Inflammatory macrophage treated with lipopolysaccharide for 4 hours (primary cell): ENCODE measurements around the gene DHX30.

ENCODE experiments used
- DNase-seq: peaks from one replicate; pipeline ENCODE4 v3.0.0-alpha.2; 2020

DHX30 gene

GRCh38 chr3:47852604-47853602, 50.0 kb downstream of the DHX30 start:
- DNase-seq, result no peak

DNA sequence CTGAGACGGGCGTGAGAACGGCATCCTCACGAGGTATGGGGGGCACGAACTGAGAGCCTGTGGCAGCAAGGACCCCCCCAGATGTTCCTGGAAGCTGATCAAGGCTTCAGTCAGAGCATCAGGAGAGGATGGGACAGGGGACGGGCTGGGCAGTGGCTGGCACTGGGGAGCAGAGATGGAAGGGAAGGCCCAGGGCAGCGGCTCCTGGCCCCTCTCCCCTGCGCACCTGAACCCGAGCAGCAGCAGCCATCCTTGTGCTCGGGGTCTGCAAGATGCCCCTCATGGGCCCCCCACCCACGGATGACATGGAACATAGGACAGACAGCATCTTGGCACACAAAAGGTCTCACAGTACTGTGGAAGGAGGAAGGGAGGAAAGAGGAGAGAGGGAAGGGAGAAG, 51.3 kb downstream of the DHX30 start:
- DNase-seq, result no peak

DNA sequence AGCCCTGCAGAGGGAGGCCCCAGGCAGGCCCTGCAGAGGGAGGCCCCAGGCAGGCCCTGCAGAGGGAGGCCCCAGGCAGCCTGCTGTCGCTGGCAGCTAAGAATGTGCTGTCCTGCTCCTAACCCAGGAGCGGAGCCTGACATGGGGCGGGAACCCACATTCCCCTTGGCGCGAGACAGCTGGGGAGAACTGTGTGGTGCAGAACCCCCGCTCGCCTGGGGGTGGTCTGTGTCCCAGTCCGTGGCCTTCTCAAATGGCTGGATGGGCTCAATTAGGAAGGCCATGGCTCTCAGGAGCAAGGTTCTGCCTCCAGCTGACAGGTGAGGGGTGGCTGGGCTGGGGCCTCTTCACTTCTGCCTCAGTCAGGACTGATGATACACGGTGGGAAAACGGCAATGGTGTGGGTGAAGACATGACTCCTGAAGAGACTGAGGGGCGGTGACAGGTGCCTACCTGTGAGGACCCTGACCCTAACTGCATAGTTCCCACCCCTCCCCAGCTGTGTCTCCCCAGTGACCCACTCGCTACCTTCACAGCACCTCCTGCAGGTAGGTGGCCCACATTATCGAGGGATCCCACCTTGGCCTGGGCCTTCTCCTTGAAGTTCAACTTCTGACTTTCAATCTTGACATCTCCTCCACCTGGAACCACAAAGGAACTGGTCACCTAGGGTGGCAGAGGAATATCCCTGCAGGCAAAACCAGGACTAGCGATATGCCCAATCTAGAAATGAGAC, 52.0 kb downstream of the DHX30 start:
- DNase-seq, result no peak

DNA sequence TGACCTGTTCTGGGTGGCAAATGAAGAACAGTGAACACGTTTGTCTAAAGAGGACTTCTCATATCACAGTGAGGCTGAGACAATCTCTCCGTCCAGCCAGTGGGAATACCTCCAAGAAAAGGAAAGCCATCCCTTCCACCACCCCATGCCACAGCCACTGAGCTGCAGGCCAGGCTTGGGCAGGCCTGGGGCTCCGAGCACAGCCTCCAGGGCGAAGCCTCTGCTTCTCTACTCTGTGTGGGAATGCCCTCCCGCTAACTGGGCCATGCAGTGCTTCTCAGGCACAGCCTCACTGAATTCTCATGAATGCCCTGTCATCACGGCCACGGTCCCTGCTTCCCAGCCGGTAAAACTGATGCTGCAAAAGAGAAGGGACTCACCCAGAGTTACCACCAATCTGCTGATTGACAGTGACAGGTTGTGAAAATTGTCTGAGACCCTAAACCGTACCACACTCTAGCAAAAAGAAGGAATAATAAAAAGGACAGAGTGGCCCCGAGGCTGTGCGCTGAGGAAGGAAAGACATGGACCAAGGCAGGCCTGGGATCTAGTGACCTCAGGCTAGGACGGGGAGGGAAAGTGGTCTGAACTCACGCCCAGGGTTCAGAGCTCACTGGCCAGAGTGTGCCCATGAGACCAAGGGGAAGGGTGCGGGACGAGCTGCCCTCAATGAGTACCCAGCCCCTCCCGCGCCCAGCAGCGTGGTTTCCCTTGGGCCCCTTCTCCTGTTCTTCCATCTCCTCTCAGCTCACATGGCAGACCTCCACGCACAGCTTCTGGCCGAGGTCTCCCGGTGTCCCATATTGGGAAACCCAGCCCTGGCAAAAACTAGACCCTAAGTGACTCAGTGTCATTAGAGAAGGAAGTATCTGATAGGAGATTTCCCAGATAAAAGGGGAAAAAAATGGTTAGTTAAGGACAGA, 52.8 kb downstream of the DHX30 start:
- no peak for DNase-seq

- DNase-seq, result no peak
Measured at GRCh38 chr3:47856669-47857068, 53.7 kb downstream of the DHX30 start.

GRCh38 chr3:47857151-47857550, 54.2 kb downstream of the DHX30 start:
- no peak for DNase-seq

- DNase-seq, result no peak
Measured at GRCh38 chr3:47859956-47860605, 57.1 kb downstream of the DHX30 start.

- no peak for DNase-seq
Measured at GRCh38 chr3:47863391-47864128, 60.6 kb downstream of the DHX30 start.

- DNase-seq, result no peak
Measured at GRCh38 chr3:47865192-47865591, 62.3 kb downstream of the DHX30 start.

- no peak for DNase-seq
Measured at GRCh38 chr3:47867451-47868044, 64.6 kb downstream of the DHX30 start.

GRCh38 chr3:47868306-47868705, 65.4 kb downstream of the DHX30 start:
- DNase-seq, result no peak

DNA sequence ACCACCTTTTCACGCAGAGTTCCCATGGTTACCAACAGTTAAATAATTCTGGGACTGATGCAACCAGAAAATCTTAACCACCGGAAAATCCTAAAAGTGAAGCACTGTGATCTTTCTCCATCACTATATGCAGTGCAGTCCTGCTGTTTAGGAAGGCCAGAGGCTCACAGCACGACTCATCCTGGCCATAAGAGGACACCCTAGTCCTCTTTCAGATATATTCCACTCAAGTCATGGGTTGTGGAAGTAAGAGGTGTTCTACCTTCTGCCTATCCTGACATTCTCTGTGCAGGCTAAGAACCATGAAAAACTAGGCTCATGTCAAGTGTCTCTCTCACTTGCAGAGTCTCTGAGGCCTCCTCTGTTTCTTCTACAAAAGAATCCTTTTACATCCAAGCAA, 67.2 kb downstream of the DHX30 start:
- DNase-seq, result no peak

- DNase-seq, result no peak
Measured at GRCh38 chr3:47870702-47871260, 67.8 kb downstream of the DHX30 start.

DNA sequence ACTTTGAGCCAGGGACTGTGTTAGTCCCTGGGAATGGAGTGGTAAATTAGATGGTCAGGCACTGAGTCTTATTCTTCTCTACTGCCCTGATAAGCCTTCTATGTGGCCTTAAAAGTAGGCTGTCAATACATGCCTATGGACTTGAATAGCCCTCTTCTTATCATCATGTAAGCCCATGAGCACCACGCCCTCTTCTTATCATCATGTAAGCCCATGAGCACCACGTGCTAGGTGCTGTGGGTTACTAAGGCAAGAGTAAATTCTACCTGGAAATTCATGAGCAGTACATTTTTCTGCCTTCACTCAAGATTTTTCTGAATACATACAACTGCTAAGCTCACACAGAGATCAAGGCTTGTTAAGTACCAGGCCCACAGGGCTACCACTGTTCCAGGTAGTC, 68.5 kb downstream of the DHX30 start:
- no peak for DNase-seq

GRCh38 chr3:47872916-47873315, 70.0 kb downstream of the DHX30 start:
- no peak for DNase-seq

- no peak for DNase-seq
Measured at GRCh38 chr3:47874438-47874837, 71.5 kb downstream of the DHX30 start.

DNA sequence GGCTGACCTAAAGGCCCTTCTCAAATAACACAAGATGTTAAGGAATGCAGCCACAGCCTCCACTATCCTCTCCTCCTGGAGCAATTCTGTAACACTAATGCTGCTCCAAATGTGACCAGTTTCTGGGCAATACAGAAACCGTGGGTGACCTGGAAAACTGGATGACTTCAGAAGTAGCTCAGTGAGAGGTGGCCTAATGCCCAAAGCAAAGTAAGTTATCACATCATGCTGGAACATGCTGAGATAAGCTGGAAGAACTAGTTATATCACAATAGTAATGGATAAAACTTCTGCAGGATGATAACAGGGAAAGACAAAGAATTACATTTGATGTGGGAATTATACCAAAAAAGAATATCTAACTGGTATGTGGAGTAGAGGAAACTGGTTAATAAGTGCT, 72.0 kb downstream of the DHX30 start:
- DNase-seq, result no peak

DNA sequence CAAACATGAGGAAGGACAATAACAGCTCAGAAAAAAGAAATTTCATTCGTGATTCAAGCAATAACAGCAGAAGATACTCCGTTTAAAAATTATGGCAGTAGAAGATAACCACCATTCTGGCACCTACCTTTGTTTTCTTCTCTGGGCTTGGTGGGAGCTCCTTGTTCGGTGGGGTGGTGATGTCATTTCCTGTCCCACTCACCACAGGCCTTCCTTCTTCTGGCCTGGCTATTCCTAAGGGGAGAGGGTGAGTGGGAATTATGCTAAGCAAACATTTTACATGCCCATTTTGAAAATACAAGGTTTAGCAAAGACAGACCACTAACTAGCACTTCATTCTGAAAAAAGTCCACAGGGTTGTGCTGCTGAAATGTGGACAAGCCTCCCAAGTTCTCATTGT, 74.4 kb downstream of the DHX30 start:
- no peak for DNase-seq

- no peak for DNase-seq
Measured at GRCh38 chr3:47877719-47878118, 74.8 kb downstream of the DHX30 start.

GRCh38 chr3:47882338-47882737, 79.4 kb downstream of the DHX30 start:
- DNase-seq, result no peak

DNA sequence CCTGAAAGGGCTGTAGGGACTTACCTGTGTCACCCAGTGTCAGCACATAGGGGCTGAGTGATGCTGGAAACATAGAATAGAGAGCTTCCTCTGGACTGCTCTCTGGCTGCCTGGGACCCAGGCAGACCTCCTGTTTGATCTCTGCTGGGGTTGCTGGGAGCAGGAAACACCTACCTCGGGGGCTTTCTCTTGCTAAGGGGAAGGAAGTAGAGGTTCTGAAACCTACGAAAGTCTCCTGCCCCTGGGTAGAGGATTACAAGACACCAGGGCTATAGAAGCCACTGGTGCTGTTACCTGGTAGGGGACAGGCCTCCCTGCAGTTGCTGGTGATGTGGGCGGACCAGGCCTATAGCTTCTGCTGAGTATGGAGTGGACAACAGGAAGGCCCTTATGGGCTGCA, 81.7 kb downstream of the DHX30 start:
- DNase-seq, result no peak
